ENCODE measurements around the gene RBM20. TPM values are rescaled to one million over a fixed set of nuclear protein-coding genes. Genes with fewer than 3 reads are reported as not detected.

The RBM20 gene
- total and polyA plus RNA-seq, 2 of the 4 experiments (the other 2 are of a cell fraction) = under 0.01 to 0.15 TPM

GRCh38 chr10:110638319-110638718 is 5.8 kb upstream of the RBM20 start:
- no peak overlapping the region for H3K14ac ChIP-seq (replicated peaks; ENCODE audit: low read depth, low read length)

More at GRCh38 chr10:110638319-110638718, 5.8 kb upstream of the RBM20 start:
- Histone ChIP-seq H2BK120ac (ENCODE audit: low read depth, low read length) (no peak overlapping the region), H2AFZ (replicated peaks; ENCODE audit: low read length, poor library complexity) (no peak overlapping the region), H3K4me2 (ENCODE audit: low read depth, low read length) (no peak overlapping the region), H3K9me3 (ENCODE audit: control insufficient read depth, insufficient read depth, low read length) (0 out of 2 replicates have a peak, but pooled peaks cover 2% of the 10 kb centered on the region), H2BK15ac (ENCODE audit: low read depth, low read length) (no peak overlapping the region), H3K36me3 (ENCODE audit: control insufficient read depth, insufficient read depth, low read length) (no peaks in the 10 kb centered on the region), H3K27me3 (ENCODE audit: control insufficient read depth, insufficient read depth, low read length) (peaks cover 20% of the 10 kb centered on the region), H4K8ac (ENCODE audit: low read depth in 2 of 2, low read length in 2 of 2) (no peak overlapping the region), H4K20me1 (ENCODE audit: insufficient read depth, low read length) (no peaks in the 10 kb centered on the region), H3K56ac (ENCODE audit: extremely low read depth, insufficient read depth, low read length) (no peak overlapping the region), H2AK5ac (ENCODE audit: low read depth, low read length) (no peak overlapping the region), H3K4me1 (ENCODE audit: control insufficient read depth, insufficient read depth, low read length) (peaks cover 4% of the 10 kb centered on the region; the same call in 1 of the 2 replicates), H2BK5ac (ENCODE audit: low read depth, low read length, poor library complexity, severe bottlenecking) (no peak overlapping the region), H2BK20ac (ENCODE audit: low read depth, low read length) (no peak overlapping the region), H3K18ac (ENCODE audit: low read depth, low read length) (no peak overlapping the region), H3K79me1 (ENCODE audit: low read depth in 1 of 2, low read length in 2 of 2) (no peaks in the 10 kb centered on the region), H2AK9ac (replicated peaks; ENCODE audit: low read depth, low read length, poor library complexity) (no peak overlapping the region), H3K9me1 (ENCODE audit: insufficient read depth, low read length) (no peaks in the 10 kb centered on the region), H3K4ac (ENCODE audit: low read depth, low read length) (no peak overlapping the region), H3K4me3 (ENCODE audit: insufficient read depth, low read depth, low read length) (no peak overlapping the region), H3K27ac (ENCODE audit: insufficient read depth, low read length) (no peak overlapping the region), H4K91ac (ENCODE audit: insufficient read depth, low read depth, low read length) (no peak overlapping the region), H4K5ac (ENCODE audit: low read depth, low read length) (no peak overlapping the region), H3K23ac (ENCODE audit: low read depth, low read length) (no peak overlapping the region), H3K9ac (ENCODE audit: low read depth, low read length) (no peak overlapping the region)
- dilution Hi-C loops (cut with HindIII; ENCODE audit: low sequenced_read_pairs, unreplicated experiment) (no loop called here), intact Hi-C loops (cut with micrococcal nuclease) (no loop called here), in situ Hi-C loops (cut with MboI; ENCODE audit: low sequenced_read_pairs) (no loop called here)
- ChIA-PET CTCF (interaction anchor here (1.0 kb wide), 1 partner anchor 19 kb away, joined by 4 read pairs; no protein-coding TSS in a partner anchor), POLR2A (ENCODE audit: unreplicated experiment) (no interaction called here)
- no peak for ATAC-seq (ENCODE audit: low read depth)
- no peak for TF ChIP-seq CTCF (conservative IDR thresholded peaks at IDR 0.05; ENCODE audit: low read depth, low read length)
- no peak for TF ChIP-seq SMC3 (IDR thresholded peaks at IDR 0.05; ENCODE audit: low read depth, low read length)
- TF ChIP-seq USF2 (IDR thresholded peaks at IDR 0.05; ENCODE audit: low read depth, low read length) = no peak
- TF ChIP-seq CEBPB (IDR thresholded peaks at IDR 0.05; ENCODE audit: low read depth, low read length) = no peak
- TF ChIP-seq ELK1 (IDR thresholded peaks at IDR 0.05; ENCODE audit: borderline replicate concordance, low read depth, low read length) = no peak
- no peak for TF ChIP-seq MAZ (IDR thresholded peaks at IDR 0.05; ENCODE audit: borderline replicate concordance, low read depth, low read length)
- TF ChIP-seq FOS (IDR thresholded peaks at IDR 0.05; ENCODE audit: low read depth, low read length) = no peak
- DNase-seq = no peak
- no TSS peak for BruUV-seq (replicated peaks)
- WGBS, 2 experiments (ENCODE audit: extremely low coverage in 2 of 2, insufficient read length in 1 of 2) = 83% methylated on average over 1 of the region's 3 CpGs; no CpG with 5 or more reads in 1 of the 2 experiments
